Hematopoietic multipotent progenitor cell treated with erythropoietin and hydrocortisone succinate and interleukin-3 and kit ligand, for 6 days (in vitro differentiated cells): Measurements from ENCODE around the gene MATN1.

Experiments
- DNase-seq: peaks from one replicate; pipeline ENCODE4 v3.0.0-alpha.2; 2015

Gene MATN1

GRCh38 chr1:30678209-30678608 lies 45.2 kb downstream of the MATN1 start:
- no peak for DNase-seq

GRCh38 chr1:30677471-30677870 lies 45.9 kb downstream of the MATN1 start:
- DNase-seq: no peak

DNA sequence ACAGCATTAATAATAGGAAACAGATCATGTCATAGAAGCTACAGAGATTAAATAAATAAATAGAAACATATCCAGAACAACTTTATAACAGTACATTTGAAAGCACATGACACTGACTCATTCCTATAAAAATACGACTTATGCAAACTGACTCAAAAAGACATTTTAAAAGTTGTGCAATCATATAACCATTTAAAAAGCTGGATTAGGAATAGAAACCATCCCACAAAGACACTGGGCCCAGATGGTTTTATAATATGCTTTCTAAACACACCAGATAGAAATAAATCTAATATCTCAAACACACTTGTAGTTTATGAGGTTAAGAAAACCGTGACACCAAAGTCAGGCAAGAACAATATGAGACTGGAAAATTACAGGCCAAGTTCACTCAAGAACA lies 47.6 kb downstream of the MATN1 start:
- DNase-seq: no peak

DNA sequence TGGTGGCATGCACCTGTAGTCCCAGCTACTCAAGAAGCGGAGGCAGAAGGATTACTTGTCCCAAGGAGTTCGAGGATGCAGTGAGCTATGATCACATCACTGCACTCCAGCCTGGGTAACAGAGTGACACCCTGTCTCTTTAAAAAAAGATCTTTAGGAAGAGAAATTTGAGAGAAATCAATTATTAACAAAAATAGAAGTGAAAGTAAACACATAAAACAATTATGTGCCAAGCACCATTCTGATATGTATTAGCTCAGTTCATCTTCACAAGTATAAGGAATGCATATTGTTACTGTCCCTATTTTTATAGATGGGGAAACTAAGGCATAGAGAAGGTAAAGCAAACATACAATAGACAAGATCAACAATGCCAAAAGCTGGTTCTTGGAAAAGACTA lies 48.1 kb downstream of the MATN1 start:
- no peak for DNase-seq

GRCh38 chr1:30673395-30673794 lies 50.0 kb downstream of the MATN1 start:
- DNase-seq: no peak

DNA sequence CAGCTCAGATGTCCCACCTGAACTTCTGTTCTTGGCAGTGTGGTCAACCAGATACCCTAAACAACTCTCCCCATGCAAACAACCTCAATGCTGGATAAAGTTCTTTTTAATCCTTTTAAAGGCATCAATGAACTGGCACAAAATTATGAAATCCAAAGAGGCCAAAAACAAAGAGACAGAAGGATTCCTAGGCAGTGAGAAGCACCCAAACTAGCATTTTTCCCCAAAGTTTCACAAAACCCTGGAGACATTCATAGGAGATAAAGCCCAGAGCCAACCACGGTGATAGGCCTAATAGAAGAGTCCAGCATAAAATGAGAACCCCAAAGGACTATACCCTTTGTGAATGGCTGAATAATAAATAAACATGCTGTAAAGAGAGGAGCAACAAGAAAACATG lies 50.7 kb downstream of the MATN1 start:
- no peak for DNase-seq

DNA sequence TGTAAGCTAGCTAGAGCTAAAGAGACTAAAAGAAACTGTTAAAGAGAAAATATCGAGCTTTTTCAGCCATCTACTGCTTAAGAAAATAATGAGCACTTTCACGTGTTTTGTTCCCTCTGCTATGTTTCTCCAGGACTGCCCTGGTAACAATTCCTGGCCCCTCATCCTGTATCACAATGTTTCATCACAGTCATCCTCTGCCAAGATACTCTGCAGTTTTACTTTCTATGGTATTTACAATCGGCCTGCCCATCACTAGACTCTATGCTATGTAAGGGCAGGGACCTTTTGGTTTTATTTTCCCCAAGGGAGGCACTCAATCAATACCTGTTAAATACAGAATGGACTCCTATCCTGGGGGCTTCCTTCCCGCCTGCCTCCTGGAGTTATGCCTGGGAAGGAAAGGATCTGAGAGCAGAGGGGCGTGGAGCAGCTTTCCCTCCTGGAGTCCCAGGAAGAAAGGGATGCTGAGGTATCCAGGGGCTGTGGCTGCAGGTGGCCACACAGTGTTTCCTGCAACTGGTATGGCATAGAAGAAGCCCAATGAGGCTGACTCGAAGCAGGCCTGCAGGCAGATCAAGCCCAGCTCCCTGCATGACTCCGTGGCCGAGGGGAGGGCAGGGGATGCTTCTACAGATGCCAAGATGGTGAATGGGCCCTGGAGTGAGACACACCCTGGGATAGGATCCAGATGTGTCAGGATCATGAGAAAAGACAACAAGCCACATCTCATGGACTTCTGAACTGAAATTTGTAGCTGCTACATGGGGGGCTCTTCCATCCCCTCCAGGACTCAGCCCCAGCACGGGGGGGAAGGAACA lies 52.9 kb downstream of the MATN1 start:
- no peak for DNase-seq

- no peak for DNase-seq
Measured at GRCh38 chr1:30668546-30669327, 54.6 kb downstream of the MATN1 start.

- peak; percentile 10 for DNase-seq
Measured at GRCh38 chr1:30668024-30668423, 55.4 kb downstream of the MATN1 start.

DNA sequence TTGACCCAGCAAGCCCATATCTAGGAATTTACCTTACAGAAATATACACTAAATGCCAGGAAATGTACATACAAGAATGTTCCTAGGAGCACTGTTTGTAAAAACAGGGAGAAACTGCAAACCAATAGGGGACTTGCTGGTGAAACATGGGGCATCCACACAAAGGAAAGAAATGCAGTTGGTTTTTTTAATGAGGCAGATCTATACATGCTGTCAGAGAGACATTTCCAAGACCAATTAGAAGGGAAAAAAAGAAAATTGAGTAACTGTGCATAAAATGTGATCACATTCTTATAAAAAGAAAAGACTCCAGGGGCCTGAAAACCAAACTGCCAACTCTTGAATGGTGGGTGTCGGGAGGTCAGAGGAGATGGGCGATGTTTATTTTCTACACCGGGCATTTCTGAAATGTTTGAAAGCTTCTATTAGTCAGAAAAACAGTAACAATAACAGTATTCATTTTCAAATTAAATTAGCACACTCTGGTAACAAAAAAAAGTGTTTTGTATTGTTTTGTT lies 56.6 kb downstream of the MATN1 start:
- DNase-seq: no peak

DNA sequence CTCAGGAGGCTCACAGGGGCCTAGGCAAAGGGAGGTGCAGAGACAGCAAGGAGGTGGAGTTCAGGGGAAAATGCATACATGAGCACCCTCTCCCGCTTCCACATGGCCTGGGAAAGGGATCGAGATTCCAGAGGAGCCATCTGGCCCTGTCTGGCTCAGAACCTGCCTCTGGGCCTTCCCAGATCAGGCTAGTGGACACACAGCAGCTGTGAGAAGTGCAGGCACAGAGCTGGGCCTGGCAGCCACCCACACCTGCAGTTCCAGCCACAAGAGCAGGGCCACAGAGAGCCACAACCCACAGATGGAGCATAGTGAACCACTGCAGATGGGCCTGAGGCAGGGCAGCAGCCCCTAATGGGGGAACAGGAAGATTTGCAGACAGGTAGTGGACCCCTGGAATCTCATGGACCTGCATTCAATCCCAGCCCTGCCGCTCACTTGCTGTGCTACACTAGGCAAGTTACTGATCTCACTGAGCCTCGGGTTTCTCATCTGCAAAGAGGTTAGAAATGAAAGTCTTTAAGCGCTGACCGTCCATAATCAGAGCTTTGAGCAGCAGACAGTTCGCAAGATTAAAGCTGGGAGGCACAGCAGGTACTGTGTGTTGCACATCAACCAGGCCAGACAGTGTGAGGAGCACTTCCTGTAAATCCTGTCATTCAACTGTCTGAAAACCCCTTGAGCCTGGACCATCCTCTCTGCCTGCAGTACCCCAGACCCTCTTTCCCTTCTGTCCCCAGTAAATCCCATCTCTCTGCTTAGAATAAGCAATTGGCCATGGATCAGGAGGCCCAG lies 58.0 kb downstream of the MATN1 start:
- DNase-seq: no peak

DNA sequence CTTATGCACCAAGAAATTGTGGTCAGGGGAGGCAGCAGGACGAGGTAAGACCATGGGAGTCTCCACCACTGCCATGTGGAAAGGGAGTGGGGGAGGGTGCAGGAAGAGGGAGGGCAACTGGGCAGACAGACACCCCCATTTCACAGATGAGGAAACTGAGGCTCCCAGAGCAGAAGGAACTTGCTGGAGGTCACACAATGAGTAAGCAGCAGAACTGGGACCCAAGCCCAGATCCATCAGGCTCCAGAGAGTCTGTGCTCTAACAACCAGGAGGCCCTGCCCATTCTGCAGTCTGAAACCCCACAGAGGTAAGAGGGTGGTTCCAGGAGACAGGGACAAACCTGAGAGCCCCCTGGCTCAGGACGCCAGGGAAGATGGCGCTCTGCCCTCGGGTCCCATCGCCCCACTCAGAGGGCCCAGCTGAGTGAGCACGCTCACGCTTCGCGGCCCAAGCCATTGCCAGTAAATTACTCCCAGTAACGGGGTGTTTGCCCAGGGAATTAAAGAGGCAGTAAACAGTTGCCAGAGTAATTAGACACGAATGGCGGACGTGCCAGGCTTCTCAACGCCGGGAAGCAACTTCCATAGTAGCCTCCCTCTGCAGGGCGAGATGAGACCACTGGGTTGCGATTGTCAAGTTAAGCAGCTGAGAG lies 59.2 kb downstream of the MATN1 start:
- no peak for DNase-seq

GRCh38 chr1:30663596-30664091 lies 59.7 kb downstream of the MATN1 start:
- DNase-seq: no peak

DNA sequence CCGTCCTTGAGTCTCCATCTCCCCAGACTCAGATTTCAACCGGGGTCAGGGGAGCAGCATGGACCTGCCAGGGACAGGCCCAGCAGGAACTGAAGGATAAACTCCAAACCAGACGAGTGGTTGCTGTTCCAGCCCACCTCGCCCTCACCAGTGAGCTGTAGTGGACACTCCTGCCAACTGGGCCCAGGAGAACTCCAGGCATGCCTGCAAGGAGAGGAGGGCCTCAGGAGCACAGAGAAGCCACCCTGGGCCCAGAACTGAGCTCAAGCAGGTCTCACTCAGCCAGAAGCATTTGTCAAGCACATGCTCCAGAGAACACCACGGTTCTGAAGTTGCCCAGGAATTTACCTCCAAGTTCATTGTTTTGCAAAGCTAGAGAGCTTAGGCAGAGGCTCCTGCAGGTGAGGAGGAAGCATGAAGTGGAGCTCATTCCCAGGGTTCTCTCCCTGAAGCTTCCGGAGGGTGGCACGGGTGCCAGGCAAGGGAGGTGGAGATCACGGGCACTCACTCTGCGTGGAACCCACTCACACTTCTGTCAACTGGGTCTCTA lies 61.0 kb downstream of the MATN1 start:
- no peak for DNase-seq

DNA sequence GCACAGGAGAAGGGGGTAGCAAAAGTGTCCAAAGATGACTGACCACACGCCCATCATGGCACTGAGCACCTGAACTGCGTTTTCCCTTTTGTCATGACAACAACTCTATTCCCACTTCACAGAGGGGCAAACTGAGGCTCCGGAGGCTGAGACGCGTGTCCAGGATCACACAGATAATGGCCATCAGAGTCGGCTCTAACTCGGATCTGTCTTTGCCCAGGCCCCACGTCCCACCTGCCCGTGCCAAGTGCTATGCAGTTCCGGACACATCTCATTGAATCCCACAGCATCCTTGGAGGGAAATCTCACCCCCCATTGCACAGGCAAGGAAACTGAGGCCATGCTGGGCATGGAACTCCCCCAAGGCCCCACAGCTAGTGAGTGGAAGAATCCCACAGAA lies 62.1 kb downstream of the MATN1 start:
- no peak for DNase-seq
